GM12874 (cell line): Measurements from ENCODE around the gene STUM.

Source experiments
- CTCF ChIP-seq: IDR thresholded peaks from 2 replicates; pipeline ENCODE4 v1.5.1; 2011; ENCODE audit warnings: low read depth, mild to moderate bottlenecking, control low read depth, low read length, moderate library complexity; ENCODE audit not compliant: insufficient read depth

STUM gene

GRCh38 chr1:226627924-226628611, 79.5 kb downstream of the STUM start:
- TF ChIP-seq CTCF: no peak

- TF ChIP-seq CTCF: no peak
Measured at GRCh38 chr1:226628612-226629155, 80.1 kb downstream of the STUM start.

GRCh38 chr1:226629210-226629895, 80.8 kb downstream of the STUM start:
- no peak for TF ChIP-seq CTCF

GRCh38 chr1:226629896-226630550, 81.5 kb downstream of the STUM start:
- no peak for TF ChIP-seq CTCF

GRCh38 chr1:226630592-226630991, 82.0 kb downstream of the STUM start:
- TF ChIP-seq CTCF: no peak

- no peak for TF ChIP-seq CTCF
Measured at GRCh38 chr1:226631229-226632000, 82.9 kb downstream of the STUM start.
